ENCODE data around the gene DES. TPM values are rescaled to one million over a fixed set of nuclear protein-coding genes. Genes with fewer than 3 reads are reported as not detected.
A peak's percentile ranks its signal among the peaks of the same experiment; 100 is the strongest.

The DES gene
- polyA plus RNA-seq, 1 experiment = 7.0 TPM

- no peak overlapping the region for H3K4me3 ChIP-seq (ENCODE audit: low read depth, low read length)
- peak; percentile 64 for DNase-seq (ENCODE audit: low read depth)
- H3K27me3 ChIP-seq (ENCODE audit: control insufficient read depth, insufficient read depth, low read length) = no peaks in the 10 kb centered on the region
- ChIA-PET CTCF (interaction anchor here (0.7 to 3.1 kb wide), 17 partner anchors 9 to 159 kb away, joined by 3 to 17 read pairs (median 4); partner anchors contain the start of genes DES and GMPPA), POLR2A (interaction anchor here (0.9 to 1.5 kb wide), 3 partner anchors 12 to 66 kb away, joined by 3 to 15 read pairs (median 8); no protein-coding TSS in a partner anchor)
- peaks cover 11% of the 10 kb centered on the region for H3K36me3 ChIP-seq (ENCODE audit: control insufficient read depth, insufficient read depth, low read length)
- TF ChIP-seq CTCF (IDR thresholded peaks at IDR 0.05; ENCODE audit: insufficient read depth, low read depth, low read length) = no peak
These were observed 35.8 kb downstream of the DES start for GRCh38 chr2:219453671-219454590.

- TF ChIP-seq CTCF (IDR thresholded peaks at IDR 0.05; ENCODE audit: insufficient read depth, low read depth, low read length) = no peak
- DNase-seq (ENCODE audit: low read depth) = no peak
- ChIA-PET CTCF (interaction anchor here (0.7 to 1.6 kb wide), 8 partner anchors 14 to 74 kb away, joined by 3 to 7 read pairs (median 4); a partner anchor contains a TSS), POLR2A (interaction anchor here (0.5 kb wide), 1 partner anchor 1645 kb away, joined by 3 read pairs; no protein-coding TSS in a partner anchor)
- no peak overlapping the region for H3K4me3 ChIP-seq (ENCODE audit: low read depth, low read length)
- H3K27me3 ChIP-seq (ENCODE audit: control insufficient read depth, insufficient read depth, low read length) = no peaks in the 10 kb centered on the region
- peaks cover 6% of the 10 kb centered on the region for H3K36me3 ChIP-seq (ENCODE audit: control insufficient read depth, insufficient read depth, low read length)
These were observed 37.4 kb downstream of the DES start for GRCh38 chr2:219455581-219455980.

- CTCF ChIA-PET = interaction anchor here (0.7 to 2.3 kb wide), 9 partner anchors 8 to 72 kb away, joined by 3 to 17 read pairs (median 6); no protein-coding TSS in a partner anchor
- no peak for TF ChIP-seq CTCF (IDR thresholded peaks at IDR 0.05; ENCODE audit: insufficient read depth, low read depth, low read length)
- H3K27me3 ChIP-seq (ENCODE audit: control insufficient read depth, insufficient read depth, low read length) = no peaks in the 10 kb centered on the region
- peaks cover 14% of the 10 kb centered on the region for H3K36me3 ChIP-seq (ENCODE audit: control insufficient read depth, insufficient read depth, low read length)
- DNase-seq (ENCODE audit: low read depth) = no peak
- H3K4me3 ChIP-seq (ENCODE audit: low read depth, low read length) = no peak overlapping the region
- POLR2A ChIA-PET = no interaction called here
These were observed 39.7 kb downstream of the DES start for GRCh38 chr2:219457784-219458369.

- CTCF ChIA-PET = interaction anchor here (0.6 to 2.3 kb wide), 34 partner anchors 9 to 1974 kb away, joined by 3 to 17 read pairs (median 4); partner anchors contain the start of genes GMPPA and SPEG
- peaks cover 16% of the 10 kb centered on the region for H3K36me3 ChIP-seq (ENCODE audit: control insufficient read depth, insufficient read depth, low read length)
- H3K4me3 ChIP-seq (ENCODE audit: low read depth, low read length) = no peak overlapping the region
- H3K27me3 ChIP-seq (ENCODE audit: control insufficient read depth, insufficient read depth, low read length) = no peaks in the 10 kb centered on the region
- no peak for TF ChIP-seq CTCF (IDR thresholded peaks at IDR 0.05; ENCODE audit: insufficient read depth, low read depth, low read length)
- POLR2A ChIA-PET = no interaction called here
- DNase-seq (ENCODE audit: low read depth) = no peak
These were observed 40.8 kb downstream of the DES start for GRCh38 chr2:219458996-219459395.

All from BJ (cell line).